Kidney (tissue), 14 donors: ENCODE results near the gene C10orf143. TPM values are rescaled to one million over a fixed set of nuclear protein-coding genes. Genes with fewer than 3 reads are reported as not detected.

Experiments
- DNase-seq, 5 donors: peaks; one replicate each; pipeline ENCODE4 v3.0.0-alpha.2; 2013 to 2020
- FAIRE-seq: peaks from 2 replicates; lab custom pipeline; 2012; peaks lifted over from hg19 to GRCh38; lab: Jason Lieb, UNC
- H3K27ac ChIP-seq, 2 donors: one replicate each; pipeline ENCODE4 v1.7.0; 2013; ENCODE audit warnings: low read depth in 2 of 2, low read length in 2 of 2, inconsistent platforms in 1 of 2
- H3K27me3 ChIP-seq: one replicate; pipeline ENCODE4 v1.7.1; 2013; ENCODE audit warnings: low read length, inconsistent platforms; ENCODE audit not compliant: control insufficient read depth, insufficient read depth
- H3K36me3 ChIP-seq, 3 donors: one replicate each; pipeline versions ENCODE4 v1.7.0 to v1.7.1; 2013; ENCODE audit warnings: low read length in 3 of 3, control low read depth in 1 of 3, inconsistent platforms in 1 of 3; ENCODE audit not compliant: insufficient read depth in 3 of 3, control insufficient read depth in 2 of 3
- H3K4me1 ChIP-seq, 3 donors: one replicate each; pipeline versions ENCODE4 v1.7.0 to v1.7.1; 2013; ENCODE audit warnings: low read length in 3 of 3, inconsistent platforms in 1 of 3, low read depth in 1 of 3; ENCODE audit not compliant: control insufficient read depth in 2 of 3, insufficient read depth in 2 of 3
- H3K4me3 ChIP-seq, 3 donors: one replicate each; pipeline versions ENCODE4 v1.7.0 to v1.8.1; 2013; ENCODE audit warnings: low read length in 3 of 3, control low read depth in 1 of 3, inconsistent platforms in 1 of 3
- H3K9ac ChIP-seq, 3 donors: one replicate each; pipeline versions ENCODE4 v1.7.0 to v1.7.1; 2013; ENCODE audit warnings: low read length in 3 of 3, control low read depth in 1 of 3, inconsistent platforms in 1 of 3
- H3K9me3 ChIP-seq, 3 donors: one replicate each; pipeline versions ENCODE4 v1.7.0 to v1.7.1; 2013; ENCODE audit warnings: low read length in 3 of 3, control low read depth in 1 of 3, inconsistent platforms in 1 of 3; ENCODE audit not compliant: control insufficient read depth in 2 of 3, insufficient read depth in 1 of 3
- intact Hi-C: fragments of 100-400 bp; cut with DNase I; formaldehyde crosslinking; loops from one replicate; pipeline ENCODE4 v1.11.1; 2022
- polyA plus RNA-seq: library from polyadenylated mRNA; stranded (reverse); fragments of 350-450 nt; fragmentation: Illumina TruSeq; extraction: RNeasy Lipid Tissue Mini Kit (QIAGEN cat#74804); gene quantifications from one replicate; pipeline ENCODE4 v1.2.3, GENCODE V29; 2014; ENCODE audit warnings: low read depth, low replicate concordance; ENCODE audit not compliant: insufficient read depth
- total RNA-seq: library from RNA; stranded (reverse); fragmentation: NEBNext Ultra II Directional; extraction: Animal tissue kit (Norgen Biotek cat#: 25700); gene quantifications from one replicate; pipeline ENCODE4 v1.2.1, GENCODE V29; 2021
- TF ChIP-seq, protein P1 (sequence below): IDR thresholded peaks from 3 replicates; pipeline ENCODE4 v1.5.1; 2012; ENCODE audit warnings: mild to moderate bottlenecking, moderate library complexity, borderline replicate concordance; ENCODE audit not compliant: insufficient read depth; ENCODE audit errors: extremely low read depth
- donor health status: control.
- donor health status: control.
- donor health status: control.
- donor health status: control.
- donor health status: control.
- donor health status: DM: yes; HTN: yes; CAD: no.
- donor health status: Normal renal cell carcinoma (clear cell type).

The C10orf143 gene
- total and polyA plus RNA-seq, 2 donors from 2014 or later, result 6.6 to 9.2 TPM

DNA sequence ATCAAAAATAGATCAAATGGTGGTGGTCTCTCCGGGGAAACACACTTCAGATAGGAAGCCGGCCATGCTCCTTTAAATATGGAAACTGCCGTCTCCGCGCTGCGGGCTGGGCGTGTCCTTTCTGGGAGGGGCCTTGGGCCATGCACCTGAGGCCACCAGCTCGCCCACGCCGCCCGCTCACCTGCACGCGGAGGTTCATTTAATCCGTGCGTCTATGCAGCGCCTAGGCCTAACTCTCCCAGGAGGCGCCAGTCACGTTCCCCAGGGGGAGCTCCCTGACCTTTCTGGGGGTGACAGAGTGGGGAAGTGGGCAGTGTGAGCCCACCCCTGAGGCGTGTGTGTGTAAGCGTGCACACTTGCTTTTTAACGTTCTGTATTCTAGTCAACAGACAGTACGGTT lies 64.0 kb downstream of the C10orf143 start:
- Histone ChIP-seq H3K9me3 (no peaks in the 10 kb centered on the region), H3K9ac (no peak overlapping the region), H3K27me3 (no peaks in the 10 kb centered on the region), H3K36me3 (no peaks in the 10 kb centered on the region), H3K27ac (no peak overlapping the region), H3K4me3 (no peak overlapping the region), H3K4me1 (no peaks in the 10 kb centered on the region)
- peak in 1 of 5 donors; percentile 53 for DNase-seq
- FAIRE-seq, result no peak
- intact Hi-C loops, result no loop called here
- TF ChIP-seq, protein P1, sequence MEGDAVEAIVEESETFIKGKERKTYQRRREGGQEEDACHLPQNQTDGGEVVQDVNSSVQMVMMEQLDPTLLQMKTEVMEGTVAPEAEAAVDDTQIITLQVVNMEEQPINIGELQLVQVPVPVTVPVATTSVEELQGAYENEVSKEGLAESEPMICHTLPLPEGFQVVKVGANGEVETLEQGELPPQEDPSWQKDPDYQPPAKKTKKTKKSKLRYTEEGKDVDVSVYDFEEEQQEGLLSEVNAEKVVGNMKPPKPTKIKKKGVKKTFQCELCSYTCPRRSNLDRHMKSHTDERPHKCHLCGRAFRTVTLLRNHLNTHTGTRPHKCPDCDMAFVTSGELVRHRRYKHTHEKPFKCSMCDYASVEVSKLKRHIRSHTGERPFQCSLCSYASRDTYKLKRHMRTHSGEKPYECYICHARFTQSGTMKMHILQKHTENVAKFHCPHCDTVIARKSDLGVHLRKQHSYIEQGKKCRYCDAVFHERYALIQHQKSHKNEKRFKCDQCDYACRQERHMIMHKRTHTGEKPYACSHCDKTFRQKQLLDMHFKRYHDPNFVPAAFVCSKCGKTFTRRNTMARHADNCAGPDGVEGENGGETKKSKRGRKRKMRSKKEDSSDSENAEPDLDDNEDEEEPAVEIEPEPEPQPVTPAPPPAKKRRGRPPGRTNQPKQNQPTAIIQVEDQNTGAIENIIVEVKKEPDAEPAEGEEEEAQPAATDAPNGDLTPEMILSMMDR, result no peak

DNA sequence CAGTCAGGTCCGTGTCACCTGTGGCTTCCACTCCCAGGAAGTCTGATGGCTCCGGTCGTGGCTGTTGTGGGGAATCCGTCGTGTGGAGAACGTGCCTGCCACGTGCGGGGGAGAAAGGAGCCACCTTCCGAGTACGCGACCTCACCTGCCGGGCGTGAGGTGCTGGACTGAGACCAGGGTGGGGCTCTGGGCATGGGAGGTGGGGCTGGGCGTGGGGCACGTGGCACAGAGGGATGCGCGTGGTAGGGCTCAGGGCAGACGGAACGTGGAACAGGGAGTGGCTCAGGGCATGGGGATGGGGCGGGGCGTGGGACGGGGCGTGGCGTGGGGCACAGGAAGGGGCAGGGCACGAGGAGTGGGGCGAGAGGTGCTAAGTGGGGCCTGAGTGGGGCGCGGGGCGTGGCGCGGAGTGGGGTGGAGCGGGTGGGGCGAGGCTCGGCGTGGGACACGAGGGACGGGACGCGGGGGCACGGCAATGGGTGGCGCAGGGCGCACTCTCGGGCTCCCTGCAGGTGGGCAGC lies 64.8 kb downstream of the C10orf143 start:
- H3K36me3 ChIP-seq, result no peaks in the 10 kb centered on the region
- no peak overlapping the region for H3K9ac ChIP-seq
- H3K4me3 ChIP-seq, result no peak overlapping the region
- no peaks in the 10 kb centered on the region for H3K9me3 ChIP-seq
- peak in 1 of 5 donors; percentile 74 for DNase-seq
- H3K27ac ChIP-seq, result no peak overlapping the region
- intact Hi-C loops, result no loop called here
- no peaks in the 10 kb centered on the region for H3K27me3 ChIP-seq
- TF ChIP-seq, protein P1, result no peak
- FAIRE-seq, result no peak
- no peaks in the 10 kb centered on the region for H3K4me1 ChIP-seq

DNA sequence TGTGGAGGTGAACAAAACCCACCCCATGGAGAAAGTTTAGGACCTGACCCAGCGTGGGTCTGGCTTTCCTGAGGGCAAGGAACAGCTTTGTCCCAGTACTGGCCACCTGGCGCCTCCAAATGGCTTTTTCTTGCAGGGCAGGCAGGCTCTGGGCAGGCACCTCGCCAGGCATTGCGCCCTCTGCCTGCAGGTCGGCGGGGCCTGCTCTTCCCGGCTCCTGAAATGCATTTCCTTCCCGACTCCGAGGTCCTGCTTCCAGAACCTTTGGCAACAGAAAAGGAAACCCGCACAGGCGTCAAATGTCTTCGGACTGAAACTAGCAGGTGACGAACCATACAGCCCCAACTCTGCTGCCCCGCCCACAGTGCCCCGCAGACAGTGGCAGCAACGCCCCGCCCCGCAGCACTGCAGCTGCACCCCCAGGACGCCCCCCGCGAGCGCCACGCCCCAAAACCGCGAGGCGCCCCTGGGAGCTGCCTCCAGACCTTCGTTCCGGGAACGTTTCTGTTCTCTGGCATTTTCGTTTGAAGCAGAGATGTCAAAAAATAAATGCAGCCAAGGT lies 65.5 kb downstream of the C10orf143 start:
- DNase-seq, result peak in 1 of 5 donors; percentile 29

More for the DNA sequence above, 65.5 kb downstream of the C10orf143 start:
- Histone ChIP-seq H3K4me1 (no peaks in the 10 kb centered on the region), H3K27me3 (no peaks in the 10 kb centered on the region), H3K4me3 (no peak overlapping the region), H3K9ac (no peak overlapping the region), H3K36me3 (no peaks in the 10 kb centered on the region), H3K9me3 (no peaks in the 10 kb centered on the region), H3K27ac (no peak overlapping the region)
- intact Hi-C loops, result no loop called here
- TF ChIP-seq, protein P1, result no peak
- FAIRE-seq, result no peak
